Cardiac fibroblast (primary cell): ENCODE data around the gene SLC27A2.
A peak's percentile ranks its signal among the peaks of the same experiment; 100 is the strongest.

Experiments
- DNase-seq, 2 donors: peaks; one replicate each; pipeline versions ENCODE4 v3.0.0 to v3.0.0-alpha.2; 2010; ENCODE audit warnings: low read depth in 2 of 2
- H3K4me3 ChIP-seq, 2 donors: replicated peaks in 1 of 2; 1 replicate in 1 of 2; 2 replicates in 1 of 2; pipeline ENCODE4 v1.5.1; 2011; ENCODE audit warnings: low read depth in 2 of 2, low read length in 2 of 2, mild to moderate bottlenecking in 2 of 2, moderate library complexity in 1 of 2
- CTCF ChIP-seq: IDR thresholded peaks from one replicate; pipeline ENCODE4 v1.5.1; 2011; ENCODE audit warnings: low read depth, mild to moderate bottlenecking, low read length, inconsistent platforms

The SLC27A2 gene

GRCh38 chr15:50234764-50235163 is 52.8 kb downstream of the SLC27A2 start:
- no peak for DNase-seq
- no peak overlapping the region for H3K4me3 ChIP-seq
- TF ChIP-seq CTCF: no peak

- peak; percentile 32 to 43 for DNase-seq
These were observed 53.8 kb downstream of the SLC27A2 start for GRCh38 chr15:50235794-50236193.

GRCh38 chr15:50236433-50236832 is 54.4 kb downstream of the SLC27A2 start:
- TF ChIP-seq CTCF: no peak
- no peak overlapping the region for H3K4me3 ChIP-seq
- DNase-seq: no peak

More at GRCh38 chr15:50235794-50236193, 53.8 kb downstream of the SLC27A2 start:
- no peak overlapping the region for H3K4me3 ChIP-seq
- no peak for TF ChIP-seq CTCF

GRCh38 chr15:50238255-50238654 is 56.3 kb downstream of the SLC27A2 start:
- DNase-seq: no peak
- no peak overlapping the region for H3K4me3 ChIP-seq
- no peak for TF ChIP-seq CTCF

GRCh38 chr15:50241684-50242450 is 59.9 kb downstream of the SLC27A2 start:
- H3K4me3 ChIP-seq: no peak overlapping the region
- no peak for TF ChIP-seq CTCF
- DNase-seq: peak in 1 of 2 donors; percentile 38

- H3K4me3 ChIP-seq: no peak overlapping the region
- no peak for TF ChIP-seq CTCF
- no peak for DNase-seq
These were observed 62.2 kb downstream of the SLC27A2 start for GRCh38 chr15:50244153-50244552.
